CD4-positive, alpha-beta T cell treated with Interleukin-17A for 4 hours (primary cell): ENCODE measurements around the gene FBLN5.
"Not testable (repeated sequence)": the region's sequence is repeated elsewhere in the genome, so short reads cannot be mapped to it uniquely, and the experiment has no call there.

Experiments used
- DNase-seq: peaks from one replicate; pipeline ENCODE4 v3.0.0-alpha.2; 2020; ENCODE audit warnings: mixed read lengths

FBLN5 gene

DNA sequence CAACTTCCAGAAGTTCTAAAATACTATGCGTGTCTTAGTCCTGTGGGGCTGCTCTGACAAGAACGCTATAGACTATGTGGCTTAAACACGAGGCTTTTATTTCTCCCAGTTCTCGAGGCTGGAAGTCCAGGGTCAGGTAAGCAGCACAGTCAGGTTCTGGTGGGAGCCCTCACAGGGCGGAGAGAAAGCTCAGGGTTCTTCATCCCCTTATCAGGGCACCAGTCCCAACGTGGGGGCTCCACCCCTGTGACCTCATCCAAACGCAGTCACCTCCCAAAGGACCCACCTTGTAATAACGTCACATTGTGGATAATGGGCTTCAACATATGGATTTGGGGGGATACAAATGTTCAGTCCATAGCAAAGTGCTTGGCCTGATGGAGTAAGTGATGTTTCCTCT, 43.0 kb downstream of the FBLN5 start:
- no peak for DNase-seq

DNA sequence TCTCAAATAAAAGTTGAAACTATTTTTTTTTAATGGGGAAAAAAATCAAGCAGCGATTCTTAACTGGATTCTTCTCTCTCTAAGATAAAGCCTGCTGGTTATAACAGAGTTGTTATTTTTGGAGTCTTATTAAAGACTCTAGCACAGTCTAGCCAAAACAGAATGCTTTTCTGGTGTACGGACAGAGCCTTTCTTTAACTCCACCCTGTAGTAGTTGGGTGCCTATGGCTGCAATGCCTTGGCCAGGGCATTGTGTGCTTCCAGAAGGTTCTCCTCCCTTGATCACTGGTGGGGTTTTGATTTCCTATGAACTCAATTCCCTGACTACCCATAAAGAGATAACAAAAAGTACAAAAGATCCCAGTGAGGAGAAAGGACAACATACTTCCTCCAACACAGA, 44.4 kb downstream of the FBLN5 start:
- DNase-seq = no peak

DNA sequence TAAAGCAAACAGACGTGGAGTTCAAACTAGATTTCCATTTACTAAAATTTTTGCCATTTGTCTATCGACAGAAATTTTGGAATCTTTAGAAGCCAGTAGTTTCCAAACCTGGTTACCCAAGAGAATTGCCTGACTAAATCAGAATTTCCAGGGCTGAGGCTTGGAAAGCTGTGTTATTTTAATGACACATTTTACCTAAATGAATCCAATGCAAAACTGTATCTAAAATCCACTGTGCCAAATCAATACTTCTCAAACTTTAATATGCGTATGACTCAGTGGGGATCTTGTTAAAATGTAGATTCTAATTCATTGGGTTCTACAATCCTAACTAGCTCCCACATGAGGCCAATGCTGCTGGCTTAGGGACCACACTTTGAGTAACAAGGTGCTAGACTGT, 45.2 kb downstream of the FBLN5 start:
- DNase-seq = no peak

DNA sequence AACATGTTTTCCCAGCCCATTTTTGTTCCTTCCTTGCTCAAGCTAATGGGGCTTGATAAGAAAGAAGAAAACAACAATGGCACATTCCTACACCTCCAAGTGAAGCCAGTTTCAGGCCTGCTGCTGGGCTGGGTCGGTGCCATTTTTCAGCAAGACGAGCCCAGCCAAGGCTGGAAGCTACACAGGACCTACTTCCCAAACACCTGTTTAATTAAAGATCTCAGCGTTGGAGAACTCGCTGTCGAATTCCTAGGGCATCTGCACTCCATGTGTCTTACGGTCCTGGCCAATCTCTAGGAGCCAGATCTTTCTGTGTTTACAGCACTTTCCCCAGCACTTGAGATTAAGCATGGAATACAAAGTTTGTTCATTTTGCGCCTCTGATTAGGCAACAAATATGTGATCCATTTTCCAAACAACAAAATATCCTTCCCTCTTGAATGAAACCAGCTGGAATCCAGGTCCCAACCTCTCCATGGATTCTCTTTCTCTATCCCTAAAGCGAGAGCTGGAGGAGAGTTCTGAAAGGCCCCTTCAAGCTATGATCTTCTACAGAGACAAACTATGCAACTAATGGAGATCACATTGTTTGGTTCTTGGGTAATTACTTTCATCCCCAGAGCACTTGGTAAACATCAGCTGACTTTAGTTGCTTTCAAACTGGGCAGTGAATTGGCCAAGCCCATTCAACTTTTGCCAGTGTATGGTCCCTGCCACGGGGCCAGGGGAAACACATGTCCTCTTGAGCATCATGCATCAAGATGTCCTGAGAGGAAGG, 45.9 kb downstream of the FBLN5 start:
- no peak for DNase-seq

DNA sequence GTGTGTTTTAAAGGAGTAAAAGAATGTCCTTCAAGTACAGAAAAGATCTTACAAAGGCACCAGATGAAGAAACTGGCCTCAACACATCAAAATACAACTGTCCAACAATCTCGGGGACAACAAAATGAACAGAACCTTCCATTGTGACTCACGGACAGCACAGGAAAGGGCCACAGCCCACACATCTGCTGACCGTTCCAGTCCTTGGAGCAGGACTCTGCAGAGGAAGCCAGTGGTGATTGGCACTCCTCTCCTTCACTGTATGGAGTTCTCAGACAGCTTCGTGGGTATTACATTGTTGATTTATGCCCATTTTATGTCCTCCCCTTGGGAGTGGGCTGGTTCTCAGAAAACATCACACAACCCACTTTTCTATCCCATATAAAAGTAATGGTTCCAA, 47.7 kb downstream of the FBLN5 start:
- no peak for DNase-seq

DNA sequence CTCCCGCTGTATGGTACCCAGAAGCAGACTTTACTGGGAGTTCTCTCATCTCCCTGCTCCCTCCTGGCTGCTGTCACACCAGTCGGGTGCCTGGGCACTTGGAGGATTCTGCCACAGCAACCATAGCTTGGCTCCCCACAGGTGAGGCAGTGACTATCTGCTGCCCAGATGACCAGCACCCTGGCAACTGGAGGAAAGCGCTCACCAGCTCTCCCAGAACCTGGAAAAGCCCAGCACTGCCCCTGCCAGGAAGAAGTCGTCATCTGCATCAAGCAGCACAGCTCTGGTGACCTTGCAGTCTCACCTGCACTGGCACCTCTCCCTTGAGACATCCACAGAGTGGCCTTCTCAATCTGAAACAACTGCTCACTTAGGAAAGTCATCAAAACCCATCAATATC, 48.3 kb downstream of the FBLN5 start:
- DNase-seq = no peak

DNA sequence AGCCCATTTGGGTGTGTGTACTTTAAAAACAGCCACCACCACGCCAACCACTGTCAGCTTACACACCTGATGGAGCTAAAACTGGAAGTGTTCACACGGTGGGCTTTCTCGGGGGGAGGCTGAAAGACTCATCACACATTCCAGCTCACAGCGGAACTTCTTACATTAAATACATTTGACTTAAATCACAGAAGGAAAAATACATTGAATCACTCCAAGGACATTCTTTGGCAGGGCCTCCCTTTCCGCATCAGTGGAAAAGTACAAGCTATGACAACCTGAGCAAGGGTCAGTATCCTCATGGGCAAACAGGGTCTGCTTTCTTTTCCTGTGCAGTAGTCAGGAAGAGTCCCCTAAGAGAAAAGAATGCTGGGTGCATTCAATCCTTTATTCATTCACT, 49.1 kb downstream of the FBLN5 start:
- no peak for DNase-seq

DNA sequence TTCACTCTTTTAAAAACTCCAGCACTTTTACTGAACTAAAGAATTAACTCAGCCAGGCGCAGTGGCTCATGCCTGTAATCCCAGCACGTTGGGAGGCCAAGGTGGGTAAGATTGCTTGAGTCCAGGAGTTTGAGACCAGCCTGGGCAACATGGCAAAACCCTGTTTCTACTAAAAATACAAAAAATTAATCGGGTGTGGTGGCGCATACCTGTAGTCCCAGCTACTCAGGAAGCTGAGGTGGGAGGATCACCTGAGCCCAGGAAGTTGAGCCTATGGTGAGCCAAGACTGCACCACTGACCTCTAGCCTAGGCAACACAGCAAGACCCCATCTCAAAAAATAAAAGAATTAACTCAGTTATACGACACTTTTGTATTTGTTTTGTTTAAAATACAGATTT, 49.8 kb downstream of the FBLN5 start:
- DNase-seq = not testable (repeated sequence)

DNA sequence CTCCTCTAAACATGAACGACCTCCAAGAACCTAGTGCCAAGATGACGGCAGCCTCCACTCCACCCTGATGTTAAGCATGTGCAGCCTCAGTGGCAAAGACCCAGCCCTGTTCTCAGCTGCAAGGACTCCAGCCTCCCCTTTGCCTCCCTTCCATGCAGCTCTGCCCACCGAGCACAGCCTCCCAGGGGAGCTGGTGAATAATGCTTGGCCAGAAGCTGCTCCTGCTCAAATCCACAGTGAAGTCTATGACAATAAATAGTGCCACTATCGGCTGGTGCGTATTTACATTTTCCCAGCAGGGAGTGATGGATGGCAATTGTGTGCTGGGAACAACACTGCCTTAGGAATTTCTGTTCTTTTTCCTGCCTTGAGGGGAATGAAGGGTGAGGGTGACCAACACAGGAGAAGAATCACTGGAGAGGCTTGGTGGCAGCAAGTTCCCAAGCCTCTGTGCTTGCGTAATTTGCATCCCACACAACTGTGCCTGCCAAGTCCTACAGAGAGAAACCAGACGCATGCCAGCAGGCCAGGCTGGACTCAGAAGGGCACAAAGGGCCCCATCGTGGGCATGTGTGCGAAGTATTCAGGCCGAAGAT, 50.3 kb downstream of the FBLN5 start:
- no peak for DNase-seq

DNA sequence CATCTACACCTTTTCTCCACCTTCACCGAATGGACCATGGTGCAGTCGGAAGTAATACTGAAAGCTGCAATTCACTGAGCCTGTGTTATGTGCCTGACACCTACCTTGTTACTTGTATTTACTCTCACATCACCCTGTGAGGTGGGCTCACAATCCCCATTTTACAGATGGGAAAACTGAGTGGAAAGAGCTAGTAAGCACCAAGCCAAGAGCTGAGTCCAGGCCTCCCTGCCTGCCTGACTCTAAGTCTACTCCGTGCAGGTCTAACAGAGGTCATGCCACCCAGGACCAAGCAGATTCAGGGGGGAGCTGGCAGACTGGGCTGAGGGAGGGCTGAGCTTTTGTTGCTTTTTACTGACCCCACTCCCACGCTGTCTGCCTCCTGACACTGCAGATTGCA, 51.1 kb downstream of the FBLN5 start:
- DNase-seq = no peak

DNA sequence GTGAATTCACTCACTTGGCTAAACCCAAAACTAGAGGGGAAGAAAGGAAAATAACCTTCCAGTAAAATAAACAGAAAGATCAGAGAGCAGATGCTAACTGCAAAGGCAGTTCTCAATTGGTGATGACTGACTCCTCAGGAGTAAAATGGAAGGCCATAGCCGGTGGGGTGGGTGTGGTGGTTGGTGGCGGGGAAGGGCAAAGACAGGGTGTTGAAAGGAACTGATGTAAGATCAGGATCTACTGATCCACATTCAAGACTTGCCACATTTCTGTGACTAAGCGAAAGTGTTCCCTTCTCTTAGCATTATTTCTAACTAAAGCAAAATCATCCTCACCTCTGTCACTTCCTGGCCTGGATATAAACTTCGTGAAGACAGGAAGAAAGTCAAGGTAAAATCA, 53.8 kb downstream of the FBLN5 start:
- DNase-seq = peak; percentile 47

DNA sequence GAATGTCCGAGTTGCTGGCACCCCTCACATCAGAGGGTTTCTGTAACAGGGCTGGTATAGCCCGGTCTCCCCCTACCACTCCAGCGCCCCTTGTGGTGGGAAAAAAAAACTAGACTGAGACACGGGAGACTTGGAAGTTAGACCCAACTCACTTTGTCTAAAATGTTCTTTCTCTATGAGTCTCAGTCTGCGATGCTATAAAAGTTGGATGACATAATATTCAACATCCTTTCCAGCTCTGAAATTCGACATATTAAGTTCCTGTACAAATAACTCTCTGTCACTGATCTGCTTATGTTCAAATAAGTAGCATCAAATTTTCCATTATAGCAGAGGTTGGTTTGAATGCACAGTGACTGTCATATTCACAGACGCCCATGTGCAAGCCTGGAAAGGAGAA, 54.5 kb downstream of the FBLN5 start:
- peak; percentile 44 for DNase-seq

DNA sequence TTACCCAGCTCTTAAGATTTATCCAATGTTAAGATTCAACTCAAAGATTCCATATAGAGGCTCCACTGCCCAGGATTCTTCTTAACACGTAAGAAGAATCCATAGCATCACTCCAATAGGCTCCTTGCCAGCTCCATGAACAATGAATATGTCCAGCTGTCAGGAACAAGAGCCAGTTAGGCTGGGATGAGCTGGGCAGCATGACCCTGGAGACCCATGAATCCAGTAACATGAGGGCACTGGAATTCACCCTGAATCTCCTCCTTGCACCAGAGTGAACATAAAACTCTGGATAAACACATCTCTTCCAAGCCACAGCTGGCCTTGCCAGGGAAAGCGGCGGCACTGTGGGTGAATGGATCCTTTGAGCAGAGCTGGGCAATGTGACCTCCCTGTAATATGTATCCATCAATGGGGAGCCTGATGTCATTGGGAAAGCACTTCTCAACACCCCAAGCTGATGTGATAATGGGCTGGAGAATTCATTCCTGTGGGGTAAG, 55.7 kb downstream of the FBLN5 start:
- DNase-seq = no peak

DNA sequence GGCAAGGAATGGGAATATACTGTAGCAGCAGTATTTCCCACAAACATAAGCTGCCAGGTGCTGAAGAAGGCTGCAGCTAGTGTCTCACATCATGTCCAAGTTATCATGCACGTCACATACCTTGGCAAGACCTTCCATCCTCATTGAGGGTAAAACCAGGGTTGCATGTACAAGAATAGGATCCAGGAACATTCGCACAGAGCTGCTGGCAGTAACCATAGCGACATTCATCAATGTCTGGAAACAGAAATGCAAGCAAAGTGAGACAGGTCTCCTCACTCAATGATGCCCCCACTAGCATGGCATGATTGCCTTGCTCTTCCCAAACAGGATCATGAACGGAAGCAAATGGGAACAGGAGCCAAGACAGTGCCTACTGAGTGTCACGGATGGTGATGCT, 56.4 kb downstream of the FBLN5 start:
- DNase-seq = no peak

DNA sequence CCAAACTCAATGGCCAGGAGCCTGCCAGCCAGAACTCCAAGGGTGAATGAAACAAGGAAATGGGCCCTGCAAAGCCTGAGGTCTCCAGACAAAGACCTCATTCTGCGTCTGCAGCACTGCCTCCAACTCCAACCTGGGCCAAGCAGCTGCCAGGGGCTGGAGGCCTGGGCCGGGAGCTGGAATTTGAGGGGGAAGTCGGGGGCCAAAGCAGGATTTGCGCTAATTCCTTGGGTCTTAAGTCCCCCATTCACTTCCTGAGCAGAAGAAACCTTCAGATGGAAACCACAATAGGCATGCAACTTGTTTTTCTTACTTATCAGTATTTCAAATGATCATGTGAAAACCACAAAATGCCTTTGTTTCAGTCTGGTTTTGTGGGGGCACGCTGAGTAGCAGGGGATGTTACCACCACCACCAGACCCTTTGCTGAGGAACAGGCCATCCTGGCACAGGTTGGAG, 57.2 kb downstream of the FBLN5 start:
- peak; percentile 33 for DNase-seq

DNA sequence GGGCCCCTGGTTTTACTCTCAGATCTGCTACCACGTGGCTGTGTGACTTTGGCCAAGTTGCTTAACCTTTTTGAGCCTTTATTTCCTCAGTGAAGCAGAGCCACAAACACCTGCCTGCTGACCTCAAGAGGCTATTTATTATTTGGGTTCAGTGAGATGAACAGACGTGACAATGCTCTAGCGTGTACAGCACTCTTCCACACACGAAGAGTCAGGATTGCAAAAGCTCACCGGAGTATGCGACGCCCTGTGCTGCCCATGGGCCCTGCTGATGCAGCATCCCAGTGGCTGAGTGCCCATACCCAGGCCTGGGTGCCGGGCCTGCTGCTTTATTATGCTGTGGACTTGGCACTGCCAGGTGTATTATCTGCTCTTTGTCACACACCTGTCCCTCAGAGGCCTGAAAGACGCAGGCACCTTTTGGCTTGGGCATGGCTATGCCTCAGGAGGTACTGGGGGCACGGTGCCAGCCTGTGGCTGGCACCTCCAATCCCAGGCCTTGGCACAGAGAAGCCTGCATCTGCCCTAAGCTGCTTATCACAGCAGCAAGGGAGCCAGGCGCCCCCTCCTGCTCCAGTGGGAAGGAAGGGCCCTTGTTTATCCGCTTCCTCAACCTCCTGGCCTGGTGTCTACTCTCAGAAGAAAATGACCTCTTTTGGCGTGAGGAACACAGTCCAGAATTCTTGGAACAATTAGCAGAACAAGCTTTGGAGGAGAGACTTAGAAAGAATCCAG, 57.9 kb downstream of the FBLN5 start:
- DNase-seq = peak; percentile 39

DNA sequence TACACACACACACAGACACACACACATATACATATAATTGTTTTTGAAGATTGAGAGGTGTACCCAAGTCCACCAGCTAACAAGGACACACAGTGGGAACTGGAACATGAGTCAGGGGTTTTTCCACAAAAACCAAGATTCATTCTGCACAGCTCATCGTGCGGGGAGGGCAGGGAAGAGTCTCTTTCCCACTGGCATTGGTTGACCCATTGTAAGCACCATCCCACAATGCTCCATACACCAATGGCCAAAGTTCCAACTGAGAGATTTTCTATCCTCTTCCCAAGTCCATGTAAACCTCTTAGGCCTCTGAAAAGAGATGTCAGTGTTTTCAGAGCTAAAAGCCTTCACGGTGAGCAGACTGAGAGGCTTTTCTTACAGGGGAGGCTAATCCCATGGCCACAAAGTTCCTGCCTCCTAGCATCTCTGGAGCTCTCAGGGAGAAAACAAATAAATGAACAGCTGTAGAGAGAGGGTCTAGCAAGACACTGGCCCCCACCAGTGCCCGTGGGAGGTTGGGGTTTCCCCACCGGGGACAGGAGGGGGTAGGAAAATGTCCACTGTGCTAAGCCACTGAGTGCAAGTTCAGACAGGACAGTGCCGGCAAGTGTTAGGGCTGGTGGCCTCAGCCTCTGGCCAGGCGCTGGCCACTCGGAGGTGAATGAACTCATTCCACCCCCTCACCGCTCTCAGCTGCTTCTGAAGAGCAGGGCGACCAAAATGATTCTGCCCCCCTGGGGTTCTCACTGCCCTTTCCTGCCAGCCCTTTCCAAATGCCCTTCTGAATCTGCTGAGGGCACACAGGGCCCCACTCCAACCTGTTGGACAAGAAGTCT, 58.6 kb downstream of the FBLN5 start:
- DNase-seq = no peak

DNA sequence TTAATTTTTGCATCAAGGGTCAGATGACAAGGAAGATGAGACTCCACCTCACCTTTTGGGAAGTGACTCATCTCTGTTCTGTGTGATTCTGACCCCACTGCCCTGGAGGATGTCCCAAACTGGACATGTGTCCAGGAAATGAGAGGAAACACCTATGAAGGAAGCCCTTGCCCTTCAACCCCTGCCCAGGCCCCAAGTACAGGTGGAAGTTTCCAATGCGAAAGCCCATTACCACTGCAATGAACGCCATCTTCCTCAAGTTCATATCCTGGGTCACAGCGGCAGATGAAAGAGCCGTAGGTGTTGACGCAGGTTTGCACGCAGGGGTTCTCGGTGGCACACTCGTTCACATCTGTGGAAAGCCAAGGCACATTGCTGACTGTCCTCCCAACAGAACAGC, 60.5 kb downstream of the FBLN5 start:
- DNase-seq = no peak

DNA sequence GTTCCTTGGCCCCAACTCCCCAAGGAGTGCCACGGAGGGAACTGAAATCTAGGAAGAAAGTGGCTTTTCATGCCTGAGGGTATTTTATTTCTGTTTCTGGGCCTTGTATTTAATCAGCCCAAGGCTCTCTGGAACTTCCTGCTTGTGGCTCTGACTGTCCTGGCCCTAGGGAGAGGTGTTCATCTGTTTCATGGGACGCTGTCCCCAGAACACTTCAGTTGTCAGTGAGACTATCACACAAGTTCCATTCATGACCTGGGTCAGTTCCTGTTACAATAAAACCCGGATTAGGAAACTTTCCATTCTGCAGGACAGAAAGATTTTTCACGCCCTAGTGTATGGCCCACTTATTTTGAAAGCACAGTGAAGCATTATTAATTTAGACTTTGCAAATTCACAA, 61.7 kb downstream of the FBLN5 start:
- DNase-seq = no peak

DNA sequence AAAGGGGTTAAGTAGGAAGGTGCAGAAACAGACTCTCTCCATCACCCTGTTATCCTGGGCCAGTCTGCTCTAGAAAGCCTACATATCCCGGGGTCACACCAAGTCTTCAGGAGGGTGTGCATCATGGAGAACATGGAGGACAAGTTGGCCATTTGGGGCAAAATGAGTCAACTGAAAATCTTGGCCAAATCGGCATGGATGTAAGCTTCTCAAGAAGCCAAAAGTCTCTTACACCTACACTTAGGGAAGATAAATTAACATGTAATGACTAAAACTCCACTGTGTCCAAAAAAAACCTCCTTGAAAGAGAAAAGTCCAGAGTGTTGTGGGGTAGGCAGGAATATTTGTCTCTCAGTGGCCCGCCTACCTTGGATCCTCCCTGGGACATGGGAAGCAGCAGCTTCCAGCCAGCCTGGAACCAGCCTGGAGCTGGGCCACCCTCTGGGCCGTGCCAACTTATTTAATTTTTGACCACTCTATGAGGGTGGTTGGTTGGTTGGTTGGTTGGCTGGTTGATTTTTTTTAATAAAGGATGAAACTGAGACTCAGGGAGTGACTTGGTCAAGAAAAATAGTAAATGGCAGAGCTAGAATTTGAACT, 62.3 kb downstream of the FBLN5 start:
- no peak for DNase-seq

DNA sequence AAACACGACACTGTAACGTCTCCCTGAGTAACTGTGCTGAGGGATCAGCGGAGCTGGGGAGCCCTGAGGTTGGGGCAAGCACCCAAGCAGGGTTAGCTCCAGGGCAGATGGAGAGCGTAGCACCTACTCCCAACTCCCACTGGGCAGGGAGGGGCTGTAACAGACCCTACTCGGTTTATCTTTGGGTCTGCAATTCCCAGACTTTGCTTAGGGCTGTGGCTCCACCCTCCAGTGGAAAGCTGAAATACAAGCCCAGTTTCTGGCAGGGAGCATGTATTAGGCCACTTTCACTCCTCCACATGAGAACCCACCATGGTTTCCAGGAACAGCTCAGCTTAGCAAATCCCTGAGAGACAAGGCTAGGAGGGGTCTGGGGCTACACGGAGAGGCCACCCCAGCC, 62.8 kb downstream of the FBLN5 start:
- DNase-seq = no peak

DNA sequence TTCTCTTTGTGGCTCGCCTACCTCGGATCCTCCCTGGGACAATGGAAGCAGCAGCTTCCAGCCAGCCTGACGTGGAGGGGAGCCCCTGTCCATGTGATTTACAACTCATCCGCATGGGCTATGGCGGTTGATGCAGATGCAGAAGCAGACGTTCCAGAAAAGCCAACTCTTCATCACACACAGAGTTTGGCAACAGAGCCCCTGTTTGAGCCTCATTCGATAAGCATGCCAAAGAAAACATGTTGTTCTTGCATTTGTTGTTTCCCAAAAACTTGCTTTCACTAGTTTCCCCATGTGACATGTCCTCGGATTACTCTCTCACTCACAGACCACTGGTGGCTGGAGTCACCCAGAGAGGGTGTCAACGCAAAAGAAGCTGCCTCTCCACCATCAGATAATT, 63.7 kb downstream of the FBLN5 start:
- no peak for DNase-seq

DNA sequence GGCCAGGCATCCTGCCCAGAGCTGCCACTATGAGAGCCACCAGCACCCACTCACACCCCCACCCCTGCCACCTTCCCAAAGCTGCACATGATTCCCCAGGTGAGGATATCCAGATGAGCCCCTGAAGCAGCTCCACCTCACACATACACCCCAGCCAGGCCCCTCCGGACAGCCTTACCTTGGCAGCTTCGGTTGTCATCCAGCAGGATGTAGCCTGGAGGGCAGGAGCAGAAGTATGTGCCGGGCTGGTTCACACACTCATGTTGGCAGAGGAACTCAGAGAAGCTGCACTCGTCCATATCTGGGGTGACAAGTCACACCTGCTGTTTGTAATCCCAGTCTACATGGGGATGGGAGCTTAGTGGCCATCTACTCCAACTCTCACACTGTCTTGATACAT, 64.7 kb downstream of the FBLN5 start:
- no peak for DNase-seq
